Activated naive CD8-positive, alpha-beta T cell treated with anti-CD3 and anti-CD28 coated beads for 36 hours (primary cell): ENCODE data around the gene WNT10A. TPM values are rescaled to one million over a fixed set of nuclear protein-coding genes. Genes with fewer than 3 reads are reported as not detected.

Experiments
- DNase-seq: peaks from one replicate; pipeline ENCODE4 v3.0.0; 2021
- H3K27ac Mint-ChIP-seq: one replicate; pipeline ENCODE4 v1.8.0; 2022; ENCODE audit warnings: mild to moderate bottlenecking, moderate library complexity, mixed read lengths
- H3K27me3 Mint-ChIP-seq: one replicate; pipeline ENCODE4 v1.8.0; 2022; ENCODE audit warnings: mild to moderate bottlenecking, mixed read lengths
- H3K36me3 Mint-ChIP-seq: one replicate; pipeline ENCODE4 v1.8.0; 2021; ENCODE audit warnings: mild to moderate bottlenecking, mixed read lengths
- H3K4me1 Mint-ChIP-seq: one replicate; pipeline ENCODE4 v1.8.0; 2021; ENCODE audit warnings: mixed read lengths
- H3K4me3 Mint-ChIP-seq: one replicate; pipeline ENCODE4 v1.8.0; 2022; ENCODE audit warnings: mild to moderate bottlenecking, moderate library complexity, mixed read lengths
- H3K9me3 Mint-ChIP-seq: one replicate; pipeline ENCODE4 v1.8.0; 2022; ENCODE audit warnings: mixed read lengths
- total RNA-seq, 2 experiments: library from RNA; stranded (reverse); gene quantifications; one replicate each; pipeline ENCODE4 v1.2.3, GENCODE V29; 2021

The WNT10A gene
- total RNA-seq, 2 experiments from 2014 or later: 6.8 to 7.1 TPM

DNA sequence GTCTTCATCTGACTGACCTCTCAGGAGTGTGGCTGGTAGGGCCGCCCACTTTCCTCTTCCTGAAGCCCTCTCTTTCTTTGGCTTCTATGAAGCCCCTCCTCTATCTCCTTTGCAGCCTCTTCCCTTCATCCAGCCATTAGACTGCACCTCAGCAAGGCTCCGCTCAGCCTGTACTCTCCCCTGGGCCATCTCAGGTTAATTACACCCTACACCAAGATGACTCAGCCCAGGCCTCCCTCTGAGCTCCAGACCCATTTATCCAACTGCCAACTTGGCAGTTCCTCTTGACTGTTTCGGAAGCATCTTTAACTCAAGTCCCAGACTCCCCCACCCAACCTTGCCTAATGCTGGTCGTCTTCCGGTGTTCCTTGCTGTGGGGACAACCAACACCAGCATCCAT lies 26.9 kb upstream of the WNT10A start:
- no peak overlapping the region for H3K27ac Mint-ChIP-seq
- no peak overlapping the region for H3K4me3 Mint-ChIP-seq
- no peak for DNase-seq
- H3K27me3 Mint-ChIP-seq: peaks cover 82% of the 10 kb centered on the region
- H3K9me3 Mint-ChIP-seq: no peaks in the 10 kb centered on the region
- H3K4me1 Mint-ChIP-seq: peaks cover 3% of the 10 kb centered on the region
- no peaks in the 10 kb centered on the region for H3K36me3 Mint-ChIP-seq

- no peak for DNase-seq
Measured at GRCh38 chr2:218854860-218855259, 25.8 kb upstream of the WNT10A start.

DNA sequence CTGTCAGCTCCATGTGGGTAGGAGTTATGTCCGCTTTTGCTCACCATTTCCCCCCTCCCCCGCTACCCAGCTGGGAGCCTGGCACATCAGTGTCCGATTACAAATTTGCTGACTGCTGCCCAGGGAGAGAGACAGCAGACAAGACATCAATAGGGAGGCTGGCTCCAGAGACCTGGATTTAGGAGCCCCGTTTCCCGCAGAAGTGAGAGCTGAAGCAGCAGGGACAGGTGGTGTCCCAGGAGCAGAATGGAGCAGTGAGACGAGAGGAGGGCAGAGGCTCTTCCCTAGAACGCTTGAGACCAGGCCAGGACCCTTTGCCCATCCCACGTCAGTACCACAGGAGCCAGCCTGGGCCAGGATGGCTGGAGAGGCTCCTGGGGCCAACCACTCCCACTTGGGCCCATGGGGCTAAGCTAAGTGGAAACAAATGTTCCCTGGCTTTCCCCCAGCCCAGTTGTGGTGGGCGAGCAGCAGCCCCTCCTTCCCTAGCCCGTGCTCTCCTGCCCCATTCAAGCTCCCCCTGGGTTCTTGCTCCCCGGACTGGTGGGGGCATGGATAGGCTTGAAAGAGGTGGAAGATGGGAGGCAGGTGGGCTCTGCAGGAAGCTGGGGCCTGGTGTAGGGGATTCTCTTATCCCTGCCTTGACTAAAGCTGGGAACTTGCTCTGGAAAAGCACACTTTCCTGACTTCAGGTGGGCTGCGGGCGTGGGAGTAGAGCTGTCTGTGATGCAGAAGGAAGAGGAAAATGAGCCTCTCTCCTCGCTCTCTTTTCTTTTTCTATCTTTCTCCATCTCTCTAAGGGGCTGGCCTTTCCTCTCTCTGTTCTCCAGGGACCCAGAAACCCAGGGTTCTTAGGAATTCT lies 25.1 kb upstream of the WNT10A start:
- no peak overlapping the region for H3K27ac Mint-ChIP-seq
- no peak for DNase-seq
- H3K36me3 Mint-ChIP-seq: no peaks in the 10 kb centered on the region
- peaks cover 9% of the 10 kb centered on the region for H3K4me1 Mint-ChIP-seq
- no peak overlapping the region for H3K4me3 Mint-ChIP-seq
- peaks cover 89% of the 10 kb centered on the region for H3K27me3 Mint-ChIP-seq
- no peaks in the 10 kb centered on the region for H3K9me3 Mint-ChIP-seq

More at GRCh38 chr2:218854860-218855259, 25.8 kb upstream of the WNT10A start:
- H3K36me3 Mint-ChIP-seq: no peaks in the 10 kb centered on the region
- no peak overlapping the region for H3K4me3 Mint-ChIP-seq
- H3K27ac Mint-ChIP-seq: no peak overlapping the region
- no peaks in the 10 kb centered on the region for H3K9me3 Mint-ChIP-seq
- peaks cover 88% of the 10 kb centered on the region for H3K27me3 Mint-ChIP-seq
- H3K4me1 Mint-ChIP-seq: peaks cover 3% of the 10 kb centered on the region

- no peak for DNase-seq
- Mint-ChIP-seq H3K4me3 (no peak overlapping the region), H3K36me3 (no peaks in the 10 kb centered on the region), H3K27ac (no peak overlapping the region), H3K27me3 (peaks cover 89% of the 10 kb centered on the region), H3K9me3 (no peaks in the 10 kb centered on the region), H3K4me1 (peaks cover 13% of the 10 kb centered on the region)
Measured at GRCh38 chr2:218856167-218856895, 24.3 kb upstream of the WNT10A start.

- Mint-ChIP-seq H3K9me3 (no peaks in the 10 kb centered on the region), H3K36me3 (no peaks in the 10 kb centered on the region), H3K4me1 (peaks cover 15% of the 10 kb centered on the region), H3K27me3 (peaks cover 89% of the 10 kb centered on the region), H3K27ac (no peak overlapping the region), H3K4me3 (no peak overlapping the region)
- DNase-seq: no peak
Measured at GRCh38 chr2:218856896-218857243, 23.8 kb upstream of the WNT10A start.

GRCh38 chr2:218857371-218858137 lies 23.1 kb upstream of the WNT10A start:
- H3K4me3 Mint-ChIP-seq: no peak overlapping the region
- H3K9me3 Mint-ChIP-seq: no peaks in the 10 kb centered on the region

GRCh38 chr2:218858138-218858445 lies 22.6 kb upstream of the WNT10A start:
- Mint-ChIP-seq H3K36me3 (no peaks in the 10 kb centered on the region), H3K9me3 (no peaks in the 10 kb centered on the region), H3K27me3 (peaks cover 92% of the 10 kb centered on the region), H3K27ac (no peak overlapping the region), H3K4me3 (no peak overlapping the region), H3K4me1 (peaks cover 15% of the 10 kb centered on the region)
- no peak for DNase-seq

More at GRCh38 chr2:218857371-218858137, 23.1 kb upstream of the WNT10A start:
- no peak for DNase-seq
- Mint-ChIP-seq H3K27me3 (peaks cover 93% of the 10 kb centered on the region), H3K27ac (no peak overlapping the region), H3K4me1 (peaks cover 15% of the 10 kb centered on the region), H3K36me3 (no peaks in the 10 kb centered on the region)

DNA sequence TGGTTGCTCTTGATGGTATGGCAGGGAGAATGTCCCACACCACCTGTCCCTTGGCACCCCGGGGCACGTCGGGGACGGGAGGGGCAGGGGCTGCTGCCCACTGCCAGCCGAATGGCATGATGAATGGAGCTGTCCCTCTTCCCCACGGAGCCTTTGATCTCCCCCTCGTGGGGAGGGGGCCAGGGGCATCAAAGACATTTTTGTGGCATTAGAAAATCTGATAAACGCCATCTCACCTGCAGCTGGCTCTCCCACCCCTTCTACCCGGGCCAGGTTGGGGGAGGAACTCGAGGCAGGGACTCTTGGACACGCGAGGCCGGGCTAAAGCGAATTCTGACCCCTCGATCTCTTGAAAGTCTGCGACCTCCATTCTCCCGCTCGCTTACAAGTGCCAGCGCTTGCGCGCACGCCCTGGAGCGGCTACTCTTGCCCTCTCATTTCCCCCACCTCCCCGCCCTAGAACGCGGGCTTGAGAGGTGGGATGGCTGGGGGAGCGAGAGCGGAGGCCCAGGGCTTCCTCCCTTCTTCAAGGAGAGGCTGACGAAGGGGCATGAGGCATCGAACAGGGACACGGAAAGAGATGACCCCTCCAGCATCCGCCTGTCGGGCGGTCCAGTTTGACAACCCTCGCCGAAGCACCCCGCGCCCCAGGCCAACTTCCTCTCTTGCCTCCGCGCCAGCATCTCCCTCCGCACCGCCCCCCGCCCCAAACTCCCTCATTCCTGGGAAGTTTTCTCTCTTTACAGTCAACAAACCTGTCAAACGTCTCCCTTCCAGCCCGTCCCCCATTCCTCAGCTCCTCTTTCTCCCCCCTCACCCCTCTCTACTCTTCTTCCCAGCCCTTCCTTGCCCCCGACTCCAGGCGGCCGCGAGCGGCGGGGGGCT lies 21.7 kb upstream of the WNT10A start:
- Mint-ChIP-seq H3K4me3 (peak overlapping the region; percentile 44), H3K27ac (no peak overlapping the region)

GRCh38 chr2:218859556-218859987 lies 21.1 kb upstream of the WNT10A start, which contains the start of gene WNT6:
Gene WNT6 (plus strand): TSS chr2:218859805. CDS start chr2:218860038, 233 bp downstream.
- Mint-ChIP-seq H3K27ac (no peak within 1 kb of the TSS), H3K4me3 (peak within 1 kb of the TSS; percentile 46), H3K9me3 (no peaks in the 10 kb centered on the region), H3K27me3 (peaks cover 92% of the 10 kb centered on the region), H3K4me1 (peaks cover 15% of the 10 kb centered on the region), H3K36me3 (no peaks in the 10 kb centered on the region)
- DNase-seq: no peak

More for the DNA sequence above, 21.7 kb upstream of the WNT10A start:
- H3K36me3 Mint-ChIP-seq: no peaks in the 10 kb centered on the region
- H3K27me3 Mint-ChIP-seq: peaks cover 92% of the 10 kb centered on the region
- no peaks in the 10 kb centered on the region for H3K9me3 Mint-ChIP-seq
- no peak for DNase-seq
- H3K4me1 Mint-ChIP-seq: peaks cover 15% of the 10 kb centered on the region

DNA sequence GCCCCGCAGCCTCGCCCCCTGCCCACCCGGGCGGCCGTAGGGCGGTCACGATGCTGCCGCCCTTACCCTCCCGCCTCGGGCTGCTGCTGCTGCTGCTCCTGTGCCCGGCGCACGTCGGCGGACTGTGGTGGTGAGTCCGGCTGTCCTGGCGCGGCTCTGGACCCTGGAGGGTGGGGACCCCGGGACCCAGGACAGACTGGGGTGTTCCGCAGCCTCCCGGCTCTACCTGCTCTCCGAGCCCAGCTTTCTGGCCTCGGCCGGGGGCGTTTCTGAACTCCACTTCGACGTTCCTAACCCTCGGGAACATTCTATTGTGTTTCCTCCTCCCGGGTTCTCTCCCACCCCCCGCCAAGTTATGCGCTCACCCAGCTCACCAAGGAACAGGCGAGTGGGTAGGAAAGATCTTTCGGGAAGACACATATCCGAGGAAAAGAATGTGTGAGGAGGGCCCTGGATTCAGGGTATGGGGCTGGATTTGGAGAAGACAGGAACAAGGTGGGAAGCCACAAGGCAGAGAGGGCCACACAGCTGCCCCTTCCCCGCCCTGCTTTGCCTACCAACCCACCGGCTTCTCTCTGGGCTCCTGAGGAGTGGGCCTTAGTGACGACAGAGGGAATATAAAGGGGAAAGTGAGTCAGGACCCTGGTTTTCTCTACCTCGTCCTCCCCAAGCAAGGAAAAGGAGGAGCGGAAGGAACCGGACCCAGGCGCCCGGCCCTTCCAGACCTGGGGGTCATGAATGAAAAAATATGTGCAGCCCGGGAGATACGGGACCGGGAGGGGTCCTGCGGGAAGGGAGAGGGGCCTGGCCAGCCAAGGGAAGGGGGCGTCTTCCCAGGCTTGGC lies 20.4 kb upstream of the WNT10A start:
- Mint-ChIP-seq H3K27ac (no peak overlapping the region), H3K4me1 (peaks cover 15% of the 10 kb centered on the region), H3K9me3 (no peaks in the 10 kb centered on the region), H3K4me3 (peak overlapping the region; percentile 46), H3K27me3 (peaks cover 90% of the 10 kb centered on the region), H3K36me3 (no peaks in the 10 kb centered on the region)
- no peak for DNase-seq

GRCh38 chr2:218860950-218861381 lies 19.7 kb upstream of the WNT10A start:
- no peak for DNase-seq
- Mint-ChIP-seq H3K4me3 (no peak overlapping the region), H3K27ac (no peak overlapping the region), H3K36me3 (no peaks in the 10 kb centered on the region), H3K4me1 (peaks cover 15% of the 10 kb centered on the region), H3K27me3 (peaks cover 85% of the 10 kb centered on the region), H3K9me3 (no peaks in the 10 kb centered on the region)

GRCh38 chr2:218861645-218862318 lies 18.9 kb upstream of the WNT10A start:
- no peak overlapping the region for H3K27ac Mint-ChIP-seq

GRCh38 chr2:218863021-218863520 lies 17.6 kb upstream of the WNT10A start:
- Mint-ChIP-seq H3K9me3 (no peaks in the 10 kb centered on the region), H3K27ac (no peak overlapping the region), H3K27me3 (peaks cover 64% of the 10 kb centered on the region), H3K4me1 (peaks cover 12% of the 10 kb centered on the region), H3K36me3 (no peaks in the 10 kb centered on the region), H3K4me3 (no peak overlapping the region)
- no peak for DNase-seq

More at GRCh38 chr2:218861645-218862318, 18.9 kb upstream of the WNT10A start:
- Mint-ChIP-seq H3K36me3 (no peaks in the 10 kb centered on the region), H3K4me3 (no peak overlapping the region), H3K27me3 (peaks cover 77% of the 10 kb centered on the region), H3K9me3 (no peaks in the 10 kb centered on the region), H3K4me1 (peaks cover 12% of the 10 kb centered on the region)
- no peak for DNase-seq
